Lung (tissue), 16 donors: Measurements from ENCODE around the gene HSPE1. TPM values are rescaled to one million over a fixed set of nuclear protein-coding genes. Genes with fewer than 3 reads are reported as not detected.
"Not testable (repeated sequence)": the region's sequence is repeated elsewhere in the genome, so short reads cannot be mapped to it uniquely, and the experiment has no call there.

ENCODE experiments used
- ATAC-seq: fragments of 200-7000 bp; cut with Tn5 transposase; one replicate; pipeline ENCODE4 v1.9.1; 2020; ENCODE audit warnings: moderate number of reproducible peaks; ENCODE audit not compliant: insufficient read depth, low FRiP score
- DNase-seq, 3 donors: peaks; one replicate each; pipeline ENCODE4 v3.0.0-alpha.2; 2013 to 2017
- H3K27ac ChIP-seq, 2 donors: one replicate each; pipeline ENCODE4 v1.5.1; 2013; ENCODE audit warnings: mild to moderate bottlenecking in 2 of 2, moderate library complexity in 2 of 2, control low read depth in 1 of 2, inconsistent platforms in 1 of 2, low read depth in 1 of 2, low read length in 1 of 2
- H3K27me3 ChIP-seq, 3 donors: one replicate each; pipeline ENCODE4 v1.5.1; 2013; ENCODE audit warnings: low read length in 2 of 3; ENCODE audit not compliant: control insufficient read depth in 3 of 3, insufficient read depth in 3 of 3
- H3K36me3 ChIP-seq, 4 donors: one replicate each; pipeline ENCODE4 v1.5.1; 2013; ENCODE audit warnings: low read length in 4 of 4, mild to moderate bottlenecking in 1 of 4, moderate library complexity in 1 of 4; ENCODE audit not compliant: control insufficient read depth in 4 of 4, insufficient read depth in 4 of 4
- H3K4me1 ChIP-seq, 5 donors: one replicate each; pipeline ENCODE4 v1.5.1; 2013; ENCODE audit warnings: low read length in 5 of 5, mild to moderate bottlenecking in 2 of 5, moderate library complexity in 1 of 5; ENCODE audit not compliant: control insufficient read depth in 5 of 5, insufficient read depth in 5 of 5
- H3K4me3 ChIP-seq: one replicate; pipeline ENCODE4 v1.5.1; 2013; ENCODE audit warnings: mild to moderate bottlenecking, control low read depth, moderate library complexity
- H3K9ac ChIP-seq, 2 donors: one replicate each; pipeline ENCODE4 v1.5.1; 2013; ENCODE audit warnings: low read length in 2 of 2, control low read depth in 1 of 2; ENCODE audit not compliant: insufficient read depth in 1 of 2
- H3K9me3 ChIP-seq, 4 donors: one replicate each; pipeline ENCODE4 v1.5.1; 2013; ENCODE audit warnings: low read length in 3 of 4, mild to moderate bottlenecking in 1 of 4, moderate library complexity in 1 of 4; ENCODE audit not compliant: control insufficient read depth in 4 of 4, insufficient read depth in 3 of 4
- CTCF ChIP-seq: IDR thresholded peaks from 2 replicates; pipeline ENCODE4 v1.5.1; 2012; ENCODE audit warnings: mild to moderate bottlenecking; ENCODE audit errors: control extremely low read depth, extremely low read depth
- WGBS, 2 donors: extraction: QIAGEN DNeasy Blood & Tissue Kit; methylation state at CpG; one replicate each; pipeline ENCODE4 v1.1.7; 2013; 5-methylcytosine and 5-hydroxymethylcytosine counted together
- long read RNA-seq, 5 donors: transcript quantifications; one replicate each; lab custom pipeline, GENCODE V29; 2026
- polyA plus RNA-seq, 2 donors: library from polyadenylated mRNA; stranded (reverse); fragments of 200-250 nt; gene quantifications; one replicate each; pipeline ENCODE4 v1.2.1, GENCODE V29; 2013
- total RNA-seq, 2 donors: library from RNA; depleted of rRNA in 1 of 2; stranded (reverse); fragments of >200 nt in 1 of 2; gene quantifications; one replicate each; pipeline ENCODE4 v1.2.1, GENCODE V29; 2014 to 2021
- donor health status: control.
- donor health status: control.
- donor health status: Bipolar disorder and iron deficiency.
- donor health status: healthy.
- donor health status: DM: yes; HTN: yes; CAD: no.

The HSPE1 gene
- total RNA-seq: 100 to 1,000 TPM in 1 of 2 donors, 10 to 100 TPM in 1; 64.6 to 154 TPM
- polyA plus RNA-seq: 100 to 1,000 TPM; 150 to 332 TPM
- long read RNA-seq, donor 1, transcript HSPE1-202 (3 exons, 570 nt): minor isoform, 7 of 165 reads
- long read RNA-seq, donor 1, transcript HSPE1-201 (4 exons, 950 nt): major isoform, 124 of 165 reads
- long read RNA-seq, donor 1, partial matches to known transcripts: 27 of 165 reads
- long read RNA-seq, donor 1, other reads (novel, unspliced or antisense): 0 of 165 reads
- long read RNA-seq, donor 2, transcript HSPE1-202 (3 exons, 570 nt): minor isoform, 6 of 107 reads
- long read RNA-seq, donor 2, transcript HSPE1-201 (4 exons, 950 nt): major isoform, 81 of 107 reads
- long read RNA-seq, donor 2, partial matches to known transcripts: 18 of 107 reads
- long read RNA-seq, donor 2, other reads (novel, unspliced or antisense): 0 of 107 reads
- long read RNA-seq, donor 3, transcript HSPE1-202 (3 exons, 570 nt): minor isoform, 6 of 120 reads
- long read RNA-seq, donor 3, transcript HSPE1-201 (4 exons, 950 nt): major isoform, 97 of 120 reads
- long read RNA-seq, donor 3, transcript HSPE1-206 (2 exons, 569 nt): minor isoform, 5 of 120 reads
- long read RNA-seq, donor 3, partial matches to known transcripts: 10 of 120 reads
- long read RNA-seq, donor 3, other reads (novel, unspliced or antisense): 0 of 120 reads
- long read RNA-seq, donor 4, transcript HSPE1-201 (4 exons, 950 nt): major isoform, 120 of 156 reads
- long read RNA-seq, donor 4, partial matches to known transcripts: 34 of 156 reads
- long read RNA-seq, donor 4, other reads (novel, unspliced or antisense): 0 of 156 reads
- long read RNA-seq, donor 5, transcript HSPE1-202 (3 exons, 570 nt): minor isoform, 8 of 239 reads
- long read RNA-seq, donor 5, transcript HSPE1-201 (4 exons, 950 nt): major isoform, 186 of 239 reads
- long read RNA-seq, donor 5, transcript HSPE1-206 (2 exons, 569 nt): minor isoform, 7 of 239 reads
- long read RNA-seq, donor 5, partial matches to known transcripts: 37 of 239 reads
- long read RNA-seq, donor 5, other reads (novel, unspliced or antisense): 0 of 239 reads

- Histone ChIP-seq H3K9me3 (no peaks in the 10 kb centered on the region), H3K4me1 (peaks cover 0 to 21% (median 10%) of the 10 kb centered on the region in 5 donors), H3K4me3 (peak within 1 kb of the TSS; percentile 96), H3K27ac (peak within 1 kb of the TSS; percentile 87 to 97), H3K27me3 (no peaks in the 10 kb centered on the region), H3K36me3 (peaks cover 9 to 42% (median 29%) of the 10 kb centered on the region in 4 donors), H3K9ac (peak within 1 kb of the TSS; percentile 79 to 100)
- 0% methylated on average over 73 to 104 of the region's 104 CpGs for WGBS, 2 donors
- DNase-seq (peak; percentile 99 to 100 (median 100)), ATAC-seq (peak; percentile 94)
- TF ChIP-seq CTCF: no peak
Measured at GRCh38 chr2:197499594-197500502, at the start of gene HSPE1, which contains the start of gene HSPD1. TSS of gene HSPE1 (plus strand) at chr2:197500379. CDS start at chr2:197500437, 58 bp downstream. TSS of gene HSPD1 (minus strand) at chr2:197499840. CDS start at chr2:197498848, 992 bp downstream.

GRCh38 chr2:197450465-197450864, 49.7 kb upstream of the HSPE1 start:
- no peak overlapping the region for H3K27ac ChIP-seq
- no peak overlapping the region for H3K9ac ChIP-seq
- no peaks in the 10 kb centered on the region for H3K36me3 ChIP-seq
- no peak for TF ChIP-seq CTCF
- H3K27me3 ChIP-seq: no peaks in the 10 kb centered on the region
- DNase-seq (peak; percentile 58 to 78 (median 69)), ATAC-seq (no peak)
- H3K4me3 ChIP-seq: no peak overlapping the region
- H3K4me1 ChIP-seq: peaks cover 1 to 12% (median 6%) of the 10 kb centered on the region in 5 donors
- no peaks in the 10 kb centered on the region for H3K9me3 ChIP-seq
- WGBS, 2 donors: 74 to 87% methylated on average over 25 of the region's 25 CpGs

- ATAC-seq, H3K27me3 ChIP-seq, H3K9ac ChIP-seq, H3K36me3 ChIP-seq, DNase-seq, H3K9me3 ChIP-seq, H3K4me3 ChIP-seq, H3K27ac ChIP-seq: not testable (repeated sequence)
- WGBS, 2 donors: 74 to 81% methylated on average over 6 of the region's 6 CpGs
- peaks cover 1 to 12% (median 6%) of the 10 kb centered on the region in 5 donors for H3K4me1 ChIP-seq
Measured at GRCh38 chr2:197450935-197451358, 49.2 kb upstream of the HSPE1 start.
